ENCODE data around the gene OLFM1. TPM values are rescaled to one million over a fixed set of nuclear protein-coding genes. Genes with fewer than 3 reads are reported as not detected.

The OLFM1 gene
- total RNA-seq (2014; rRNA removed; shearing (Covaris generic)): 32.0 and 37.9 TPM in 2 replicates
- 13.2 and 21.0 TPM in 2 replicates for polyA plus RNA-seq (2014; cell fraction: nucleus; rRNA removed)

- DNase-seq (ENCODE audit: extremely low read depth, low read depth): peak; percentile 84
Observed at GRCh38 chr9:135087489-135087792, at the start of gene OLFM1. TSS of gene OLFM1 (plus strand) at chr9:135087668. CDS start at chr9:135087990, 322 bp downstream.

- no peak for DNase-seq (ENCODE audit: extremely low read depth, low read depth)
Observed at GRCh38 chr9:135038331-135038730, 49.1 kb upstream of the OLFM1 start.

GRCh38 chr9:135038826-135039225 is 48.6 kb upstream of the OLFM1 start:
- no peak for DNase-seq (ENCODE audit: extremely low read depth, low read depth)

DNA sequence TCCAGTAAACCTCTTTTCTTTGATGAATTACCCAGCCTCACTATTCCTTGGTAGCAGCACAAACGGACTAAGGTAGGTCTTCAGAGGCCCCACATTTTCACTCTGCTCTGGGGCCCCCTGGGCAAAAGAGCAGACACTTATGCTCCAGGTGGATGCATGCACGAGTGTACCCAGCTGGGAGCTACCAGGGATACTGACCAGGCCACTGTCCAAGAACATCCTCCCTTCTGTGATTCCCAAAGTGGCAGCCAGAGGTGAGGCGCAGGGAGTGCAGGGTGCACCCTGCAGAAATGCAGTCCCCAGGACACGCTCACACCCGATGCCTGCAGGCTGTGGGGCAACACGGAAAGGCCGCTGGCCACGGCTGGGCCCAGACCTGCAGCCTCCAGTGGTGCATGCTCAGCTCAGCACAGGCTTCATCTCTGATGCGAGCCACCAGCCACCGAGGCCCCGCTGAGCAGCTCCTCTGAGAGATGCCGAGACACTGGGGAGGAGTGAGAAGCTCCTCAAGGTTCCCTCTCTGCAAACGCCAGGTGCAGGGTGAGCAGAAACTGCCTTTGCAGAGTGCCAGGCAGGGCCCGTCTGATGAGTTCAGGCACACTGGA is 48.1 kb upstream of the OLFM1 start:
- no peak for DNase-seq (ENCODE audit: extremely low read depth, low read depth)

GRCh38 chr9:135039916-135040645 is 47.4 kb upstream of the OLFM1 start:
- no peak for DNase-seq (ENCODE audit: extremely low read depth, low read depth)

GRCh38 chr9:135040892-135041291 is 46.6 kb upstream of the OLFM1 start:
- no peak for DNase-seq (ENCODE audit: extremely low read depth, low read depth)

DNA sequence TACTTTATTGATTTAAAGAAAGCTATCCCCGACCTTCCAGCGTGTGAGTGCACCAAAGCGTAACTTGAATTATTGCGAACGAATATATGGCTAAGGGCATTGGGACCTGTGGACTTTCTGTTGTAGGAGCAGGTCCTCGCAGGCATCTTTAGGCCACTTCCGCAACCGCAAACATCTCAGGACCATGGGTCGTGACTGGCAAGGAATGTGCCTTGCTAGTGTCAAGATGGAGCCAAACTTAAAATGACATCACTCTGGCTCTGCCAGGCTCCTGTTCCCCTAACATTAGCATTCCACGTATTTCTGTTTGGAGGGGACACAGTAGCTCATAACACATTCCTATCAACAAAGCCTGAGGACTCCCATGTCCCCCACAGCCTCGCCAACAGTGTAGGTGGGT is 44.1 kb upstream of the OLFM1 start:
- no peak for DNase-seq (ENCODE audit: extremely low read depth, low read depth)

- no peak for DNase-seq (ENCODE audit: extremely low read depth, low read depth)
Observed at GRCh38 chr9:135045264-135045927, 42.1 kb upstream of the OLFM1 start.

DNA sequence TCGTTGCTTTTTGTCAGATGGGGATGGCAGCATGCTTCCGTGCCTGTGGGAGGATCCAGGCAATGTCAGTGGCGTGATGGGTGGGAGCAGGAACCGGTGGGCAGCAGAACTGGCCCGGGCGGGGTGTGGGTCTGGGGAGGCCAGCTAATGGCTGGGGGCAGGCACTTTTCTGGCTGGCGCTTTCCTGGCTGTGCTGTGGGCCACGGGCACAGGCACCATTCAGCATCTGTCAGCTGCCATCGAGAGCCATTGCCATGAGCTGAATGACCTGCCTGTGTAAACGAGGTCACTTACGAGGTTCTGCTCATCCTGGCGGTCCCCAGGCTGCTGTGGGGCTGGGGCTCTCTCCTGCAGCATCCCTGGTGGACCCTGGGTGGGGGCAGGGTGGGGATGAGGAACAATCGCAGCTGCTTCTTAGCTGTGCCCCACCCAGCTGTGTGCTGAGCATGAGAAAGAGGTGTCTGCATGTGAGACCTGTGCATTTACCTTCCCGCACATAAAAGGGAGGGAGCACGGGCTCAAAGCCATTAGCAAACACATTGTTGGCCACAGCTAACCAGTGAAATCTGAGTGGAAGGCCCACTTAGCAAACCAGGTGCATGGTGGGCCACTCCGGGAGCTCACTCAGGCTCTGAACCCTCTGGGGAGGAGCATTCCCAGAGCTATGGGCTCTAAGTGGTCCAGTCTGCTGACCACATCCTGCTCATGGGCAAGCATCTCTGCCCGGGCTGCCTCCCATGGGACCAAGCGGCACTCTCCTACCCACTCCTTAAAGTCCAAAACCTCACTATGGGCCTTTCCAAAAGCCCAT is 41.3 kb upstream of the OLFM1 start:
- no peak for DNase-seq (ENCODE audit: extremely low read depth, low read depth)

- DNase-seq (ENCODE audit: extremely low read depth, low read depth): no peak
Observed at GRCh38 chr9:135046739-135047350, 40.6 kb upstream of the OLFM1 start.

DNA sequence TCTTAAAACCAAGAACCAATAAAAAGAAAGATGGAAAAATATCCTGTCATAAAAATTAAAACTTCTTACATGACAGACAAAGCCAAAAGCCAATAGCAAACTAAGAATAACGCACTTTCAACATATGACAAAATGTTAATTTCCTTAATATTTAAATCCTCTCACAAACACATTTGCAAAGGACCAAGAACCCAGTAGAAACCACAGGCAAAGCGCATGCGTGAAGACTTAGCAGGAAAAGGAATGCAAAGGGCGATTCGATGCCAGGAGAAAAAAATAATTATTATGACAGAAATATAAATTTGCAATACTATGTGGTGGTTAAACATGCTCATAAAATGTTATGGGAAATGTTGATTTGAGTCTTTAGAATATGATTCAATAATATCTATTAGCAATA is 39.9 kb upstream of the OLFM1 start:
- DNase-seq (ENCODE audit: extremely low read depth, low read depth): no peak

DNA sequence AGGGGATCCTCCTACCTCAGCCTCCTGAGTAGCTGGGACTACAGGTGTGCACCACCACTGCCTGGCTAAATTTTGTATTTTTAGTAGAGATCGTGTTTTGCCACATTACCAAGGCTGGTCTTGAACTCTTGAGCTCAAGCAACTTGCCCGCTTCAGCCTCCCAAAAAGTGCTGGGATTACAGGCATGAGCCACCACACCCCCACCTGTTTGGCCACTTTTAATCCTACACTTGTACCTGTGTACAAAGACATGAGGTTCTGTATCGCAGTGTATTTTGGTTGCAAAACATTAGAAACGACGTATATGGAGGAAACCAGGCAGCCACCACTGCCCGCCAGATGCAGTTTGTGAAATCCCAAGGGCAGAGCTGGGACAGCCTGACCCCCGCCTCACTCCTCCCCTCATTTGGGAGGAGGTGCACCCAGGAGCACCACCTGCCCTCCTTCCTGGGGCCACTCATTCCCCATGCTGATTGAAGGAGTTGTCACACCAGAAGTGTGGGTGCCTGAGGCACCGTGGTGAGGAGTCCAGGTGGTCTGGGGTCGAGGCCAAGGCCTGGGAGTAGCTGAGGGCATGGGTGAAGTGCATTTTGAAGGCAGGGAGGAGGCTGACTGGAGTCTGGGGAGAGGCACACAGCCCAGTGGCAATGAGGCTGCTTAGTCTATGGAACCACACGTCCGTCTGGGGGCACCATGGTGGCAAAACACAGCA is 39.3 kb upstream of the OLFM1 start:
- no peak for DNase-seq (ENCODE audit: extremely low read depth, low read depth)

DNA sequence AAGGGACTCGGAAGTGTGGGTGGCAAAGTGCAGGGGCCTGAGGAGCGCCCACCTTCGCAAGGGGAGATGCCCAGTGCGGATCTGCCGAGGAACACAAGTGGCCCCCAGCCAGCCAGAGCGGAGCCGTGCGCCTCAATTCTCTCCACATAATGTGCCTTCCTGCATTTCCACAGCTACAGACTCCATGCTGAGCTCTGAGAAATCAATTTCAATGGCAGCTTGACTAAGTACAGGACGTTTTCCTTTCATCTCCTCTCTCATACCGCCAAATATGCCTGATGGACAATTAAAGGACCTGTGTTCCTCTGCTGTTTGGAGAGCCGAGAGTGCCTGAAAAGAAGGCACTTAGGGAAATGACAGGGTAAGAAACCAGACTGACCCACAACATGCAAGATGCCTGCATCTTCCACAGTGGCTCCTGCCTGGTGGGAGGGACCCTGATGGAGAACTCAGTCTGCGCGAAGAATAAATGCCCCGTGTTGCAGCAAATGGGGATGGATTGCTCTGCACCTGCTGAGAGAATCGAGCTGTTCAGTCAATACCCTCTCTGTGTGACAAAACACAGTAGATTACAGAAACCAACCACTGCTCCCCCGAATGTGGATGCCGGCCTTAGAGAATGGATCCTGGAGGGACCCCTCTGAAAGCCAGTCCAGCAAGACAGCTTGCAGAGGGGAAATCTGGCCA is 38.6 kb upstream of the OLFM1 start:
- no peak for DNase-seq (ENCODE audit: extremely low read depth, low read depth)

DNA sequence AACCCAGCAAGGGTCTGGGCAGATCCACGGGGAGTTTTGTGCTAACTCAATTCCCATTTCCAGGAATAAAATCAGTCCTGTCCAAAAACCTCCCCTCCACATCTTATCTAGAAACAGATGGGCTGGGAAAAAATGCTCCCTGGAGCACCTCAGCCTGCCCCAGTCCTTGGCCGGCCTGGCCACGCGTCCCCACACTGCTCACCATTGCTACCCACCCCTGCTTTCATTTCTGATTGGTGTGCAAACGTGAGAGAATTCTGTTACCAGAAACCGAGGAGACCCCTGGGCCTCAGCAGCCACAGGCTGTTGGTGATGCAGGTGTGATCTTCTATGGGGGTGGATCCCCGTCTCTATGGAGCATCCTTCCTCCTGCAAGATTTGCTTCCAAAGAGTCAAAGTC is 38.0 kb upstream of the OLFM1 start:
- no peak for DNase-seq (ENCODE audit: extremely low read depth, low read depth)

- no peak for DNase-seq (ENCODE audit: extremely low read depth, low read depth)
Observed at GRCh38 chr9:135050072-135050990, 37.1 kb upstream of the OLFM1 start.

DNA sequence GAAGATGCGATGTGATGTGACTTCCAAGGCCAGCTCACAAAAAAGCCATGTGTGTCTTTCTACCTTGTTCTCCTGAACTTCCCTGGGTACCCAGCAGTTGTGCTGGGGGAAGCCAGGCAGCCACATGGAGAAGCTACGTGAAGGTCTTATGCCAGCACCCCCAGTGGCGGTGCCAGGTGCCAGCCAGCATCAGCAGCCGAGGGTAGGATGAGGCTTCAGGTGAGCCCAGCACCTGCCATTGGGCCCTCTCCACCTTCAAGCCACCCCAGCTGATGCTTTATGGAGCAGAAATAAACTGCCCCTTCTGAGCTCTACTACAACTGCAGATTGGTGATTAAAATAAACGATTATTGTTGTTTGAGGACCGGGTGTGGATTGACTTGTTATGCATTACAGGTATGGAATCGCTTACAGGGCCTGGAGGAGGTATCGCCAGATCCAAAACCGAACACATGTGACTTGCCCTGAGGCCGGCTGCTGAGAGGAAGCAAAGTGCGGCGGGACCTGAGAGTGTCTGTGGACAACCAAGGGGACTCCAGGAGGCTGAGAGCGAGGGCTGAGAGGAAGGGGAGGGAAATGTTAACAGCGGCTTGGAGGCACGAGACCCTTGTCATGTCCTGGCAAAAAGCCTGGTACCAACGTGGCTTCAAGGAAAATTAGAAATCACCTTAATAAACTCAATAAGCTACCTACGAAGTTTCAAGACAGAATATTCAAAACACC is 36.0 kb upstream of the OLFM1 start:
- no peak for DNase-seq (ENCODE audit: extremely low read depth, low read depth)

GRCh38 chr9:135053133-135053532 is 34.3 kb upstream of the OLFM1 start:
- DNase-seq (ENCODE audit: extremely low read depth, low read depth): no peak

DNA sequence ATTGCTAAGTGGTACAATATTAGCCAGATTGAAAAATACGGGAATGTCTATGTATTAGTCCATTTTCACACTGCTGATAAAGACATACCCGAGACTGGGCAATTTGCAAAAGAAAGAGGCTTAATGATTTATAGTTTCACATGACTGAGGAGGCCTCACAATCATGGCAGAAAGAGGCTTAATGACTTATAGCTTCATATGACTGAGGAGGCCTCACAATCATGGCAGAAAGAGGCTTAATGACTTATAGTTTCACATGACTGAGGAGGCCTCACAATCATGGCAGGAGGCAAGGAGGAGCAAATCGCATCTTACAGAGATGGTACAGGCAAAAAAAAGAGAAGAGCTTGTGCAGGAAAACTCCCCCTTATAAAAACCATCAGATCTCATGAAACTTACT is 32.3 kb upstream of the OLFM1 start:
- no peak for DNase-seq (ENCODE audit: extremely low read depth, low read depth)

All from NCI-H460 (cell line).